Measurements from ENCODE around the gene TTLL5.

The TTLL5 gene

GRCh38 chr14:75886636-75887348 is 225.7 kb downstream of the TTLL5 start:
- TF ChIP-seq CTCF (conservative IDR thresholded peaks at IDR 0.05; ENCODE audit: low read depth, low read length) = no peak
- no peak overlapping the region for H3K9ac ChIP-seq
- no peak overlapping the region for H2AFZ ChIP-seq (ENCODE audit: low read depth)
- no peak overlapping the region for H3K4me2 ChIP-seq
- peaks cover 21% of the 10 kb centered on the region for H3K4me1 ChIP-seq (ENCODE audit: low read depth, poor library complexity, severe bottlenecking)
- no peaks in the 10 kb centered on the region for H3K79me2 ChIP-seq (ENCODE audit: insufficient read depth, low read depth)
- no peaks in the 10 kb centered on the region for H4K20me1 ChIP-seq (ENCODE audit: insufficient read depth)
- no peaks in the 10 kb centered on the region for H3K27me3 ChIP-seq (ENCODE audit: insufficient read depth, low read depth)
- H3K36me3 ChIP-seq (ENCODE audit: insufficient read depth) = no peaks in the 10 kb centered on the region
- H3K4me3 ChIP-seq (IDR thresholded peaks at IDR 0.05; ENCODE audit: insufficient read depth, low read depth, low read length) = no peak overlapping the region
- H3K27ac ChIP-seq = no peak overlapping the region

- Histone ChIP-seq H3K4me2 (no peak overlapping the region), H3K9ac (no peak overlapping the region), H2AFZ (ENCODE audit: low read depth) (no peak overlapping the region), H3K4me3 (IDR thresholded peaks at IDR 0.05; ENCODE audit: insufficient read depth, low read depth, low read length) (no peak overlapping the region), H3K27ac (no peak overlapping the region), H3K4me1 (ENCODE audit: low read depth, poor library complexity, severe bottlenecking) (no peaks in the 10 kb centered on the region), H4K20me1 (ENCODE audit: insufficient read depth) (no peaks in the 10 kb centered on the region), H3K79me2 (ENCODE audit: insufficient read depth, low read depth) (no peaks in the 10 kb centered on the region), H3K27me3 (ENCODE audit: insufficient read depth, low read depth) (no peaks in the 10 kb centered on the region), H3K36me3 (ENCODE audit: insufficient read depth) (no peaks in the 10 kb centered on the region)
- no peak for TF ChIP-seq CTCF (conservative IDR thresholded peaks at IDR 0.05; ENCODE audit: low read depth, low read length)
Observed at GRCh38 chr14:75888945-75889344, 227.9 kb downstream of the TTLL5 start.

GRCh38 chr14:75896341-75896740 is 235.3 kb downstream of the TTLL5 start:
- H3K4me1 ChIP-seq (ENCODE audit: low read depth, poor library complexity, severe bottlenecking) = no peaks in the 10 kb centered on the region
- H3K9ac ChIP-seq = no peak overlapping the region
- H3K36me3 ChIP-seq (ENCODE audit: insufficient read depth) = no peaks in the 10 kb centered on the region
- no peak for TF ChIP-seq CTCF (conservative IDR thresholded peaks at IDR 0.05; ENCODE audit: low read depth, low read length)
- H3K79me2 ChIP-seq (ENCODE audit: insufficient read depth, low read depth) = no peaks in the 10 kb centered on the region
- no peaks in the 10 kb centered on the region for H3K27me3 ChIP-seq (ENCODE audit: insufficient read depth, low read depth)
- no peak overlapping the region for H3K4me2 ChIP-seq
- no peak overlapping the region for H3K27ac ChIP-seq
- no peaks in the 10 kb centered on the region for H4K20me1 ChIP-seq (ENCODE audit: insufficient read depth)
- H2AFZ ChIP-seq (ENCODE audit: low read depth) = no peak overlapping the region
- no peak overlapping the region for H3K4me3 ChIP-seq (IDR thresholded peaks at IDR 0.05; ENCODE audit: insufficient read depth, low read depth, low read length)

- Histone ChIP-seq H4K20me1 (ENCODE audit: insufficient read depth) (no peaks in the 10 kb centered on the region), H2AFZ (ENCODE audit: low read depth) (no peak overlapping the region), H3K27ac (no peak overlapping the region), H3K4me1 (ENCODE audit: low read depth, poor library complexity, severe bottlenecking) (peaks cover 6% of the 10 kb centered on the region), H3K36me3 (ENCODE audit: insufficient read depth) (no peaks in the 10 kb centered on the region), H3K9ac (no peak overlapping the region), H3K4me2 (no peak overlapping the region), H3K27me3 (ENCODE audit: insufficient read depth, low read depth) (no peaks in the 10 kb centered on the region), H3K4me3 (IDR thresholded peaks at IDR 0.05; ENCODE audit: insufficient read depth, low read depth, low read length) (no peak overlapping the region), H3K79me2 (ENCODE audit: insufficient read depth, low read depth) (no peaks in the 10 kb centered on the region)
- TF ChIP-seq CTCF (conservative IDR thresholded peaks at IDR 0.05; ENCODE audit: low read depth, low read length) = no peak
Observed at GRCh38 chr14:75904311-75904710, 243.3 kb downstream of the TTLL5 start.

All from KMS-11 (cell line).